Mucosa of gallbladder (tissue), 1 donor: Measurements from ENCODE around the gene TJP1. TPM values are rescaled to one million over a fixed set of nuclear protein-coding genes. Genes with fewer than 3 reads are reported as not detected.
"Not testable (repeated sequence)": the region's sequence is repeated elsewhere in the genome, so short reads cannot be mapped to it uniquely, and the experiment has no call there.

Experiments used
- DNase-seq: peaks from one replicate; pipeline ENCODE4 v3.0.0-alpha.2; 2020; ENCODE audit warnings: low spot score
- total RNA-seq: library from RNA; stranded (reverse); gene quantifications from one replicate; pipeline ENCODE4 v1.2.1, GENCODE V29; 2021
- donor health status: DM: no; HTN: no; CAD: no.

Gene TJP1
- total RNA-seq, 1 donor from 2014 or later, result 105 TPM

DNA sequence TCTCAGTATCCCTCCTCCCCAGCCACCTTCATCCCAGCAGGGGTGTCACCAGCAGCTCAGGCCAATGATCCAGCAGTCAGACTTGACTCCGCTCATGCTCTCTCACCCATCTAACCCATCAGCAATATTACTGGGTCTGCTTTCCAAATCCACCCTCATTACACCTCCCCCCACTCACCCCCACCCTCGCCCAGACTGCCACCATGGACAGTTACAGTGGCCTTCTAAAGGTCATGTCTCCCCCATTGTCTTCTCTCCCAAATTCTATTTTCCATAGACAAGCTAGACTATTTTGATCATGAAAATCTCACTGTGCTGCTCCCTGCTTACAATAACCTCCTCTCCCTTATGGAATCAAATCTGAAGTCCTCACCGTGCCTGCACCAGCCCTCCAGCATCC is 156.0 kb downstream of the TJP1 start:
- DNase-seq, result no peak

- no peak for DNase-seq
These were observed 156.7 kb downstream of the TJP1 start for GRCh38 chr15:29665444-29666003.

DNA sequence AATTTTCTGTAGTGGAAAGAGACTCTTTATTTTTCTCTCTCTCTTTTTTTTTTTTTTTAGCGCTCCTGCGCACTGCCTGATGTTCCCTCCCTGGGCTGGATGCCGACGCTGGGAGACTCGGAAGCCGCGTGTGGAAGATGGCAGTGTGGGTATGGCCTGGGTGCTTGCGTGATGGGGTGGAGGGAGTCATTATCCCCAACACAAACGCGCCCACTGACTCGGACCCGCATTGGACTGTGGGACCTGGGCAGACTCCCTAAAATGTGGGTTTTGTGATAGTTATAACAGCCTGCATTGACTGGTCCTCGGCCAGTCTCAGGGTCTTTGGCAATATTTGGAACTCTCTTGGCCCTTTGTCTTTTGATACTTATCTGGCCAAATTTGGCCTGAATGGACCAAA is 157.9 kb downstream of the TJP1 start:
- DNase-seq, result no peak

DNA sequence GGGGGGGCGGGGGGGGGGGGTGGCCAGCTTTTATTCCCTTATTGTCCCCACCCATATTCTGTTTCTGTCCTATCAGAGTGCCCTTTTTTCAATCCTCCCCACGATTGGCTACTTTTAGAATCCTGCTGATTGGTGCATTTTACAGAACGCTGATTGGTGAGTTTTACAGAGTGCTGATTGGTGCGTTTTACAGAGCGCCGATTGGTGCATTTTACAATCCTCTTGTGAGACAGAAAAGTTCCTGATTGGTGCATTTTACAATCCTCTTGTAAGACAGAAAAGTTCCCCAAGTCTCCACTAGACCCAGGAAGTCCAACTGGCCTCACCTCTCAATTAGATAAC is 164.8 kb downstream of the TJP1 start:
- DNase-seq, result not testable (repeated sequence)

- DNase-seq, result no peak
These were observed 165.4 kb downstream of the TJP1 start for GRCh38 chr15:29656636-29657475.

DNA sequence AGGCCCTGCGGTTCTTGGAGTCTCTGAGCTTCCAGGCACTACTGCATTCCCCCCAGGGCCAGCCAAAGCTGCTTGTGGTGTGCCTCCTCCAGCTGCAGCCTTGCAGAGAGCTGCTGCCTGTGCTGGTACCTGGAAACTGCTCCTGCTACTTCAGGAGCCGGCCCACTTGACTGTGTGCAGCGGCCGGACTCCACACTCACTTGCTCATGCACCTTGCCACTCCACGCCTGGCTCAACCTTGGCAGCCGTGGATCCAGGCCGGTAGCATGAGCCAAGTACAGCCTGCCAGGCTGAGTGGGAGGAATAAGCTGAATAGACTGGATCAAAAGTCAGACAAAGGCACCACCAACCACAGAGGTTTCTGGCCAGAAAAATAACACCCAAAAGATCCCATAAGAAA is 169.7 kb downstream of the TJP1 start:
- DNase-seq, result no peak

DNA sequence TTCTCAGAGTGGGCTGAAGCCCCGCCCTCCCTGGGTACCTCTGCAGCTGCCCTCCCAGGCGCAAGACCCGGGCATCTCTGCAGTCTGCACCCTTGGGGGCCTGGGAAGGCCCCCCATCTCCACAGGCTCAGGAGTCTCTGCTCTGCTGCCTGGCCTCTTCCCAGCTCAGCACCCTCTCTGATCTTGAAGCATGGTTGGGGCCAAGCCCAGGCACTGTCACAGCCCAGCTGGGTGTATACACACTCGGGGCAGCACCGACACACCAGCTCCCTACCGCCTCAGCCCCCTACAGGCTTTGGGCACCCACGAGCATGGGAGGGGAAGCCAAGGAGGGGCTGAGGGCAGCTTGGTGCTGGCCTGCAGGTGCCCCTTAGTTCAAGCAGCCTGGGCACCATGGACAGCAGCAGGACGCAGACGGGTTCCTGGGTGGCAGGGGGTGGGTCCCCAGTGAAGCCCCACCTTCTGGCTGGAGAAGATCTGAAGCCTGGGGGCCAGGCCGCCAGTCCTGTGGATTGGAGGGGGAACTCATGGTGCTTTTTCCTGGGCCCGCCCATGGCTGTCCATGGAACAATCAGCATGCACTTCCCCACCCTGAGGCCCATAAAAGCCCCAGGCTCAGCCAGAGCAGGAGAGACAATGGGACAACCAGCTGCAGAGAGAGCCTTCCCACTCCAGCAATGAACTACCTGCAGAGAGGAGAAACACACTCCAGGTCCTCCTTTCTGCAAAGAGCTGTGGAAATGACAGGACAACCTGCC is 170.6 kb downstream of the TJP1 start:
- no peak for DNase-seq
